Thyroid gland (tissue), 4 donors: ENCODE measurements around the gene SH2D6. TPM values are rescaled to one million over a fixed set of nuclear protein-coding genes. Genes with fewer than 3 reads are reported as not detected.
A peak's percentile ranks its signal among the peaks of the same experiment; 100 is the strongest.
"Not testable (repeated sequence)": the region's sequence is repeated elsewhere in the genome, so short reads cannot be mapped to it uniquely, and the experiment has no call there.

Experiments used
- DNase-seq, 2 donors: peaks; one replicate each; pipeline ENCODE4 v3.0.0-alpha.2; 2019
- H3K27ac ChIP-seq, 3 donors: fragments of 200-600 bp; sonication (generic); 1 replicate in 2 of 3; 2 replicates in 1 of 3; pipeline ENCODE4 v1.5.1; 2016 to 2019; ENCODE audit warnings: mild to moderate bottlenecking in 1 of 3, moderate library complexity in 1 of 3
- H3K27me3 ChIP-seq: fragments of 200-600 bp; sonication (generic); one replicate; pipeline ENCODE4 v1.5.1; 2019
- H3K36me3 ChIP-seq, 2 donors: fragments of 200-600 bp; sonication (generic); one replicate each; pipeline ENCODE4 v1.5.1; 2016 to 2019
- H3K4me1 ChIP-seq, 2 donors: fragments of 200-600 bp; sonication (generic); one replicate each; pipeline ENCODE4 v1.5.1; 2017 to 2019
- H3K4me3 ChIP-seq, 3 donors: fragments of 200-600 bp; sonication (generic); replicated peaks in 1 of 3; 1 replicate in 2 of 3; 2 replicates in 1 of 3; pipeline ENCODE4 v1.5.1; 2016; ENCODE audit warnings: mild to moderate bottlenecking in 1 of 3
- H3K9me3 ChIP-seq: fragments of 200-600 bp; sonication (generic); one replicate; pipeline ENCODE4 v1.5.1; 2017
- CTCF ChIP-seq, 6 experiments: fragments of 200-600 bp in 3 of 6; fragments of 450-650 bp in 3 of 6; sonication (generic) in 3 of 6; IDR thresholded peaks; one replicate each; pipeline ENCODE4 v1.5.1; 2016 to 2019; ENCODE audit warnings: antibody characterized with exemption in 6 of 6, mild to moderate bottlenecking in 2 of 6, inconsistent platforms in 1 of 6, moderate library complexity in 1 of 6
- POLR2A ChIP-seq, 2 donors: fragments of 450-650 bp; IDR thresholded peaks; one replicate each; pipeline ENCODE4 v1.6.1; 2017; ENCODE audit warnings: antibody characterized with exemption in 2 of 2, mild to moderate bottlenecking in 2 of 2, moderate library complexity in 1 of 2
- WGBS, 2 donors: methylation state at CpG; one replicate each; pipeline ENCODE4 v1.1.5; 2017; 5-methylcytosine and 5-hydroxymethylcytosine counted together
- intact Hi-C: fragments of 100-400 bp; cut with DNase I; formaldehyde crosslinking; loops from one replicate; pipeline ENCODE4 v1.15.1; 2023
- total RNA-seq, 4 donors: library from RNA; depleted of rRNA; stranded (reverse); fragments of >200 nt; gene quantifications; one replicate each; pipeline ENCODE4 v1.2.3, GENCODE V29; 2016

The SH2D6 gene
- total RNA-seq, 4 donors from 2014 or later, result 1.6 to 9.0 (median 4.1) TPM

DNA sequence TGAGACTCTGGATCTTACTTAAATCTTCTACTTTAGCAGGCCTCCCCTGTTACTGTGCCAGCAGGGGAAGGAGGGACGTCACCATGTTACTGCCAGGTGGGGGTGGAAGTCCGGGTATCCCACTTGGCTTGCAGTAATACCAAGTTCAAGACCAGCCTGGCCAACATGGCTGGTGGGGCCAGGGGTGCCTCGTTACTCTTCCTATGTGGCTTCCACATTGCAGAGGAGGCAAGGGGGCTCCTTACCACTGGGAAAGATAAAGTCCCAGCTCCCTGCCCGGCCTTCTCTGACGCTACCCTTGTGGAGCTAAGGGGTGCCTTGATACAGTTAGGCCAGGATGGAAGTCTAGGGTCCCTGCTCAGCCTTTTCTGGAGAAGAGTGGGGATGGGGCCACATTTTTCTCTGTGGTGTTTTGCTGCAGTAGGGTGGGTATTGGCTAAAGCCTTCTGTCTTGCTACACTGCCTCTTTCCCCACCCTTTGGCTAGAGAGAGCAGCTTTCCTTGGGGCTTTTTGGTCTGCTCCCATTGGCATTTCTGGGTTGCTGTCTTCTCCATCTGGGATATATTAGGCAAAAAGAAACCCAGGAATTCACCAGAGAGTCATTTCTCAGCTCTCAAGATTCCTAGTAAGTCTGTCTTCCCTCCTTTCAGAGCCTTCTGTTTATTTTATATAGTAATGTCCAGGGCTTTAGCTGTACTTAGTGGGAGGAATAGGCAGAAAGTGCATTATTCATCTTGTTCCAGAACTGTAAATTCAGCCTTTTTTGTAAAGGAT, 42.0 kb upstream of the SH2D6 start:
- DNase-seq, result no peak
- Histone ChIP-seq H3K27me3 (no peaks in the 10 kb centered on the region), H3K36me3 (peaks cover 0 to 6% of the 10 kb centered on the region in 2 donors), H3K4me1 (peaks cover 0 to 11% of the 10 kb centered on the region in 2 donors), H3K9me3 (no peaks in the 10 kb centered on the region), H3K27ac (peak overlapping the region in 1 of 3 donors; percentile 40), H3K4me3 (no peak overlapping the region)
- intact Hi-C loops, result no loop called here
- 95 to 97% methylated on average over 3 to 5 of the region's 5 CpGs for WGBS, 2 donors
- TF ChIP-seq CTCF (IDR thresholded peaks at IDR 0.05), result no peak
- TF ChIP-seq POLR2A (IDR thresholded peaks at IDR 0.05), result no peak

GRCh38 chr2:85377083-85377482, 41.4 kb upstream of the SH2D6 start:
- no peak for TF ChIP-seq CTCF (IDR thresholded peaks at IDR 0.05)
- no peak for TF ChIP-seq POLR2A (IDR thresholded peaks at IDR 0.05)
- Histone ChIP-seq H3K4me3 (no peak overlapping the region), H3K27me3 (no peaks in the 10 kb centered on the region), H3K36me3 (peaks cover 0 to 6% of the 10 kb centered on the region in 2 donors), H3K27ac (peak overlapping the region in 1 of 3 donors; percentile 40), H3K9me3 (no peaks in the 10 kb centered on the region), H3K4me1 (peaks cover 0 to 11% of the 10 kb centered on the region in 2 donors)
- 83 to 89% methylated on average over 9 to 10 of the region's 11 CpGs for WGBS, 2 donors
- intact Hi-C loops, result no loop called here
- DNase-seq, result peak; percentile 59 to 60

- TF ChIP-seq POLR2A (IDR thresholded peaks at IDR 0.05), result no peak
- no peak for TF ChIP-seq CTCF (IDR thresholded peaks at IDR 0.05)
- no peak overlapping the region for H3K4me3 ChIP-seq
- no peak overlapping the region for H3K27ac ChIP-seq
- H3K36me3 ChIP-seq, result peaks cover 0 to 6% of the 10 kb centered on the region in 2 donors
- no peaks in the 10 kb centered on the region for H3K9me3 ChIP-seq
- WGBS, 2 donors, result 94 to 96% methylated on average over 5 of the region's 5 CpGs
- no peak for DNase-seq
- intact Hi-C loops, result no loop called here
- peaks cover 9 to 20% of the 10 kb centered on the region in 2 donors for H3K4me1 ChIP-seq
- H3K27me3 ChIP-seq, result no peaks in the 10 kb centered on the region
Observed at GRCh38 chr2:85378257-85378656, 40.3 kb upstream of the SH2D6 start.

DNA sequence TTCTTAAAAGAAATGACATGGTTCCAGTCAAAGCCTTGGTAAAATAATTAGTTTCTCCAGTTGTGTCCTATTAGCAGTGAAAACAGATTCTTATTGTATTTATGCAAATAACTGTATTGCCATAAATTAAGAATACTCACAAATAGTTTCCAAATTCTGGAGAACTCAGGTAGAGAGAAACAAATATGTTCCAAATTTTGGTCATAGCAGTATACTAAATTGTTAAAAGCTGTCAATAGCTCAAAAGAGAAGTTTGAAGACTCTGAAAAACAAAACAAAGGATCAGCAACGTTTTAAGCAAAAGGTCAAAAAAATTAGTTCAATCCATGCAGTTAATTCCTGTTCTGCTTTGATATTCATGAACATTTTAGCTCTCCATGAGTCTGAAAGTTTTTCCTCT, 38.5 kb upstream of the SH2D6 start:
- intact Hi-C loops, result no loop called here
- 78 to 91% methylated on average over 1 of the region's 1 CpG for WGBS, 2 donors
- peaks cover 0 to 6% of the 10 kb centered on the region in 2 donors for H3K36me3 ChIP-seq

DNA sequence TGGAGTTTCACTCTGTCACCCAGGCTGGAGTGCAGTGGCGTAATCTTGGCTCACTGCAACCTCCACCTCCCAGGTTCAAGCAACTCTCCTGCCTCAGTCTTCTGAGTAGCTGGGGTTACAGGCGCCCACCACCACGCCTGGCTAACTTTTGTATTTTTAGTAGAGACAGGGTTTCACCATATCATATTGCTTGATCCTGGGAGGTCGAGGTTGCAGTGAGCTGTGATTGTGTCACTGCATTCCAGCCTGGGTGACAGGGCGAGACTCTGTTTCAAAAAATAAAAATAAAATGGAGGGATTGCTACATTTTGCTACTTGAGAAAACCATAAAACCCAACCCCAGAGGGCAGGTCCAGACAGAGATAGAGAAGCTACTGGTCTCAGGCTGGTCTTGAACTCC, 35.4 kb upstream of the SH2D6 start:
- H3K36me3 ChIP-seq, H3K9me3 ChIP-seq, intact Hi-C loops, H3K27me3 ChIP-seq, H3K4me3 ChIP-seq: not testable (repeated sequence)
- WGBS, 2 donors, result 42 to 49% methylated on average over 5 of the region's 5 CpGs
- DNase-seq, result peak; percentile 70 to 71
- peaks cover 11 to 21% of the 10 kb centered on the region in 2 donors for H3K4me1 ChIP-seq
- peak overlapping the region; percentile 79 for H3K27ac ChIP-seq

More for the DNA sequence above, 38.5 kb upstream of the SH2D6 start:
- H3K27ac ChIP-seq, result no peak overlapping the region
- H3K27me3 ChIP-seq, result no peaks in the 10 kb centered on the region
- H3K4me3 ChIP-seq, result no peak overlapping the region
- DNase-seq, result no peak
- TF ChIP-seq POLR2A (IDR thresholded peaks at IDR 0.05) (no peak), CTCF (IDR thresholded peaks at IDR 0.05) (no peak)
- H3K9me3 ChIP-seq, result no peaks in the 10 kb centered on the region
- peaks cover 11 to 31% of the 10 kb centered on the region in 2 donors for H3K4me1 ChIP-seq
